Measurements from ENCODE around the gene ABCG2.
A peak's percentile ranks its signal among the peaks of the same experiment; 100 is the strongest.

Gene ABCG2

DNA sequence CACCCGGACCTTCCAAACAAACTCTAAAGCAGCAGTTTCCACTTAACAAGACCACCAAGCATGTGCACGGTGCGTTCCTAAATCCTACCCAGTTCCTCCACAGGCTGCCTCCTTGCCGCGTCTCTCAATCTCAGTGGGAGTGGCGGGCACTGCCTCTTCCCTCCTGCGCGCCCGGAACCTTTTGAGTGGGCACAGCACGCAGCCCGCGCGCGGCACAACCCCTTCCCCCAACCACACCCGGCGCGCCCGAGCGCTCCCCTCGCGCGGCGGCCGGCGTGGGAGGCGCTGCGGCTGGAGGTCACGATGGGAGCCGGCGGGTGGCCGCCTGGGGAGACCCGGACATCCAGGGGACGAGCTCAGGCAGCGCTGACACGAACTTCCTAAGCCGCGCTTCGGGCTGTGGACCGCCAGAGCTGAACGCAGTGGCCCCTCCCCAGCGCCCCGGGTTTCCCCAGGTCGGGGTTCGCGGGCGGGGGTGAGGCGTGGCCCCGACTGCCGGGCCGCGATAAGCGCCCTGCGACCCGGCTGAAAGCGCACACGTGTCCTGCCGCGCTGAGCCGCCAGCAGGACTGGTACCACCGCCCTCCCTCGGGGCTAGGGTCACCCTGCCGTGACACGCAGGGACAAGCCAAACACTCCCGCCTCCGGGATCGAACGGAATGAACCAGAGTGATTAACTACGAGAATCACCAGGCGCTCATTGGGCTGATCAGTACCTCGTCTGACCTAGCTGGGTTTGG, at the start of gene ABCG2:
TSS of gene ABCG2 (minus strand) at position 151 of the 740 bp plus-strand sequence. CDS start 18,644 bp downstream, outside the sequence.
- peak; percentile 94 for DNase-seq

DNA sequence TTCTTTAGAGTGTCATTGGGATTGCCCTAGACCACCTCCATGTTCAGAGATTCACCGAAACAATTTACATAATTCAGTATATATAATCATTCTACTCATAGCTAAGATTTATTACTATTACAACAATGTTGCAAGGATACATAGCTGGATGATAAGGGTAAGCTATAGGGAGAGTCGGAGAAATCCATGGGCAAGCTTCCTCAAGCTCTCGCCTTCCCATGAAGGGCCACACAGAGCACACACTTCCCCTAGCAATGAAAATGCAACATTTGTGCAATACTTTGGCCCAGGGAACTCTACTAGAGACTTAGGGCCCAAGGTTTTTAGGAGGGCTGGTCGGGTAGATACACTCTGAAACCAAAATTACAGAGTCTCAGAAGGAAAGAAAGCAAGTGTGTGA, 49.7 kb upstream of the ABCG2 start:
- DNase-seq = no peak

DNA sequence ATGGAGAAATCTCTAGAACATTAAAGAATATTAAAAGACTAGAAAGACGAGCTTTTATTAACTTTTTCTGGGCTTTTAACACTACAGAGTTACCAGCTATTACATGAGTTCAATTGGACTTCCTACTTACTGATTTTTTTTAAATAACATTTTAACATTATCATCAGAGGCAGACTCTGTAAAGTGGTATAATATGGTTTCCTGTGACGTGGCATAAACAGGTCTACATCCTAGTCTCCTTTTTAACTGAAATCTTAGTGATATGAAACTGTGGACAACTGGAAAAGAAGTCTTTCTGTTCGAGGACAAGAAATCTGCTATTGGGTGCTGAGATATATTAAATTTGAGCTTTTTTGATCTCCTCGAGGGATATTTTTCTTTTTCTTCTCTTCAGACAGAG, 48.7 kb upstream of the ABCG2 start:
- DNase-seq = no peak

DNA sequence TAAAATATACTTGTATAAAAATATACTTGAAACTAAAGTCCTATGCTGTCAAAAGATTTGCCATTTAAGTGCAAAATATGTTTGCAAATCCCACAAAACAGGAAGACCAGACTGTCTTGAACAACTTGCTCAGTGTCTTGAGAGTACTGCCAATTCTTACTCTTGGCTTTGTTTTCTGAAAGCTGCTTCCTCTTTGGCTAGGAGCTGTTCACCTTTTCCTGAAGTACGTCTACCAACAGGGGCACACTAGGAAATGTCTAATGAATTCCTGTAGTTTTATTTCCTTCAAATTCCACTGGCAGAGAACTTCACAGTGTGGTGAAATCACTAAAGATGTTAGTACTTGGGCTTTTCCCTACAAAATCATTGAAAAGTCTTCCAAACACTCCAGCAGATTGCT, 46.4 kb upstream of the ABCG2 start:
- DNase-seq = no peak

DNA sequence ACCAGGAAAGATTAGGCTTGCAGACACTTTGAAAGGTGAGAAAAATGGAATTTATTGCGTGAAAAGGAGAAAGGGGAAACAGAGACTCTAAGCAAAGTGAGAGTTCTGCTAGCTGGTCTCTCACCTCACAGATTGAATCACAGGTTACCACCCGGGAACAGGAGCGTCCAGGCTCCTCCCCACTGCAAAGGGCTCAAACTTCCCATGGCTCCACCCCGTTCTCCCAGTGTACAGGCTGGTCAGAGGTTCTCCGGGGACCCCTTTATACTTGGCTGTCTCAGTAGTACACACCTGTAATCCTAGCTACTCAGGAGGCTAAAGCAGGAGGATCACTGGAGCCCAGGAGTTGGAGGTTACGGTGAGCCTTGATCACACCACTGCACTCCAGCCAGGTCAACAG, 44.0 kb upstream of the ABCG2 start:
- no peak for DNase-seq

DNA sequence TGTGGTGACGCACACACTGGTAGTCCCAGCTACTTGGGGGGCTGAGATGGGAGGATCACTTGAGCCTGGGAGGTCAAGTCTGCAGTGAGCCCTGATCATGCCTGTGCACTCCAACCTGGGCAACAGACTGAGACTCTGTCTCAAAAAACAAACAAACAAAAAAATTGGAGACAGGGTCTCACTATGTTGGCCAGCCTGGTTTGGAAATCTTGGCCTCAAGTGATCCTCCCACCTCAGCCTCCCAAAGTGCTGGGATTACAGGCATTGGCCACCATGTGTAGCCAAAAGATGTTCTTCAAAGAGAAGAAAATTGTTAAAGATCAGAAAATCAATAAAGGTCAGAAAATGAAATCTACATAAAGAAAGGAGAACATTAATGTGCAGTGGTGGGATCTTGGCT, 41.7 kb upstream of the ABCG2 start:
- DNase-seq = no peak

DNA sequence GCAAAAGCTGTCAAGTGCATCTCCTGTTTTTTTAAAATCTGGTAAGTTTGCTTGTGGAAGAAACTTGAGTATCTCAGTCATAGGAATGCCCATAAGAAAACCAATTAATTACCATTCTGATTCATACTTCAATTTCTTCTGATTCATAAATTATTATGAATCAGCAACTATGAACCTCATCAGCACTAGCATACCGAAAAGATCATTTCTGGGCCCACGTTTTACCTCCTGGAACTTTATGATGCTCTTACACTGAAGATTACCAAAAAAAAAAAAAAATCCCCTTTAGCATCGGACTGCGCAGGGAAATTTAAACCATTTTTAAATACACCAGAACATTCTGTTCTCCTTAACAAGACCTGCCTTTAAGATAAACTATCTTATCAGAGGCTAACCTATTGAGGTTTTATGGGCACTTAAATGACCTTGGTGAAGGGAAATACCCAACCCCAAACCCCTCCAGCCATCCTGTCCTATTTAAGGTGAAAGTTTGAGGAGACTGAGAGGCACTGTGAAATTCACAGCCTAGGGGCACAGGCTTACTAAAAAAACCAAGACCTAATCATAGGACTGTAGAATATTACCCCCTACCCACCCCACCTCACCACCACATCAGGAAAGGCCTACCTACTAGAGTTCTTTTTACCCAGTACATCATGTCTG, 38.2 kb upstream of the ABCG2 start:
- peak; percentile 89 for DNase-seq

DNA sequence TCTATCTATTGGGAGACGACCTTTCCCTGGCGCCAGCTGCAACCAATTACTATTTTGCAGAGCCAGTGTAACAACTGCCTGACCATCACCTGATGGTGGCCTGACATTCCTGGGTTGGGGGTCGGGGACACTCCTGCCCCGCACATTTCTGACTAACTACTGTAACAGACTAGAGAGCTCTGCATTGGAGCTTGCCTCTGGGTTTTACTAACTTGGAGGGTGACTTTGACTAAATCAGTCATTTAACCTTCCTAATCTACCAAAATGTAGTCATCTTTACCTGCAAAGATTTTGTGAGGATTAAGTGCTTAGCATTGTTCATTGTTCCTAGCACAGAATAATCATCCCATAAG, 37.5 kb upstream of the ABCG2 start:
- peak; percentile 98 for DNase-seq

DNA sequence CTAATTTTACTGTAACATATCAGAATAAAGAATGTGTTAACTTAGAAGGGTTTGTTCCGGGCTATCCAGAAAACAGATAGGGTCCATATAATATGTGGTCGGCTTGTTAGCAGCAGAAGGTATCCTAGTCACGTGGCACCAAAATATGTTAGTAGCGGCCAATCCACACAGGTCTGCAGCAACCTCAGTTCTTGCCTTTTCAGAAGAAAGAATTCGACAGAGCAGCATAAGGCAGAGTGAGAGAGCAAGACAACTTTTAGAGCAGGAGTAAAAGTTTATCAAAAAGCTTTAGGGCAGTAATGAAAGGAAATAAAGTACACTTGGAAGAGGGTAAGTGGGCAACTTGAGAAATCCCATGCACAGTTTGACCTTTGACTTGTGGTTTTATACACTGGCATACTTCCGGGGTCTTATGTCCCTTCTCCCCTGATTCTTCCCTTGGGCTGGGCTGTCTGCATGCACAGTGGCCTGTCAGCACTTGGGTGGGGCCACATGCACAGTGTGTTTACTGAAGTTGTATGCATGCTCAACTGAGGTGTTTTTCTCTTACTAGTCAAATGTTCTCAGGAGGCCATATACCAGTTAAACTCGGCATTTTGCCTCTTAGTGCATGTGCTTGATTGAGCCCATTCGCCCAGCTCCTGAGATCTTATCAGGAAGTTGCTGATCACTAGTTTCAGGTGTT, 37.0 kb upstream of the ABCG2 start:
- no peak for DNase-seq

DNA sequence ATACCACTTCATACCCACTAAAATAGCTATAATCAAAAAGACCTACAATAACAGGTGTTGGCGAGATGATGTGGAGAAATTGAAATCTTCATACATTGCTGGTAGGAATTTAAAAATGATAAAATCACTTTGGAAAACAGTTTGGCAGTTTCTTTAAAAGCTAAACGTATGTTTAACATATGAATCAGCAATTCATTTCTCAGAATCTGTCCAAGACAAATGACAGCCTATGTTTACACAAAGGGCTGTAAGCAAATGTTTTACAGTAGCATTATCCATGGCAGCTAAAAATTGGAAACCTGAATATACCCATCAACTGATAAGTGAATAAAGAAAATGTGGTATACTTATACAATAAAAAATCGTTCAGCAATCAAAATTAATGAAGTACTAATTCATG, 33.0 kb upstream of the ABCG2 start:
- no peak for DNase-seq

DNA sequence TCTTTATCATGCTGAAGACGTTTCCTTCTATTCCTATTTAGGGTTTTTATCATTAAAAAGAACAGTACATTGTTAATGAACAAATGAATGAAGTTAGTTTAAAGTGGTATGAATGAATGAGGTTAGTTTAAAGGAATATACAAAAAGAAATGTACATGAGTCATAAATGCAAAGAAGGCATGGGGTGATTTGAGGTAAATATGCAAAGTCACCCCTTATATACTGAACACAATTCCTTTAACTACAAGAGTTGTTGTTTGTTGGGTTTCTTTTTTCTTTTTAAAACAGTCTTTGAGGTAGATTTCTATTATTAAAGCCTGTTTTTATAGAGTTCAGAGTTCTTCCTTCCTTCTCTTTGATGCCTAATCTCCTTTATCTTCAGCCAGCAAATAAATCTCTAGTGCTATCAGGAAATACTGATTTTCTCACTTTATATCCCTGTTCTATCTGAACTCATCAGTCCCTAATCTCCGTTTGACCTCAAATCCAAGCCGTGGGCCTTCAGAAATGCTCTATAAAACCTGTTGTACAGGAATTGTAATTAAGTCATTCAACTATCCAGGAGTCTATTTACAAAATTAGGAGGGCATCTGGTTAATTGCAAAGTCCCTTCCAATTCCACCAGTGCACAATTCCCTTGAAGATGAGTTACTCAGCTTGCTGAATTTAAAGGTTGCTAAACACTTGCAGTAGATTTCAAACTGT, 31.6 kb upstream of the ABCG2 start:
- DNase-seq = no peak

DNA sequence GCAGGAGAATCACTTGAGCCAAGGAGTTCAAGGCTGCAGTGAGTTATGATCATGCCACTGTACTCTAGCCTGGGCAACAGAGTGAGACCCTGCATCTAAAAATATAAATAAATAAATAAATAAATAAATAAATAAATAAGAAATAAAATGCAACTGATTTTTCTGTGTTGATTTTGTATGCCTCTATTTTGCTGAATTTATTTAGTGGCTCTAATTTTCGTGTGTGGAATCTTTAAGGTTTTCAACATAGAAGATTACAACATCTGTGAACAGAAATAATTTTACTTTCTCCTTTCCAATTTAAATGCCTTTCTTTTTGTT, 30.9 kb upstream of the ABCG2 start:
- DNase-seq = no peak

DNA sequence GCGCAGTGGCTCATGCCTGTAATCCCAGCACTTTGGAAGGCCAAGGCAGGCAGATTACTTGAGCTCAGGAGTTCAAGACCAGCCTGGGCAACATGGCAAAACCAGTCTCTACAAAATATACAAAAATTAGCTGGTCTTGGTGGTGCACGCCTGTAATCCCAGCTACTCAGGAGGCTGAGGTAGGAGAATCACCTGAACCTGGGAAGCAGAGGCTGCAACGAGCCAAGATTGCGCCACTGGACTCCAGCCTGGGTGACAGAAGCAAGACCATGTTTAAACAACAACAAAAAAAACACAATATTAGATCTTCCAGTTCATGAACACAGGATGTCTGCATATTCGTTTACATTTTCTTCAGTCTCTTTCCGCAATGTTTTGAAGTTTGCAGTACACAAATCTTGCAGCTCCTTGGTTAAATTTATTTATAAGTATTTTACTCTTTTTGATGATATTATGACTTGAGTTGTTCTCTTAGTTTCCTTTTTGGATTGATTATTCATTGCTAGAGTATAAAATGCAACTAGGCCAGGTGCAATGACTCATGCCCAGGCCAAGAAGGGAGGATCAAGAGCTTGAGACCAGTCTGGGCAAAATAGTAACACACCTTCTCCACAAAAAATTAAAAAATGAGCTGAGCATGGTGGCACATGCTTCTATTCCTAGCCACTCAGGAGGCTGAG, 30.4 kb upstream of the ABCG2 start:
- no peak for DNase-seq

DNA sequence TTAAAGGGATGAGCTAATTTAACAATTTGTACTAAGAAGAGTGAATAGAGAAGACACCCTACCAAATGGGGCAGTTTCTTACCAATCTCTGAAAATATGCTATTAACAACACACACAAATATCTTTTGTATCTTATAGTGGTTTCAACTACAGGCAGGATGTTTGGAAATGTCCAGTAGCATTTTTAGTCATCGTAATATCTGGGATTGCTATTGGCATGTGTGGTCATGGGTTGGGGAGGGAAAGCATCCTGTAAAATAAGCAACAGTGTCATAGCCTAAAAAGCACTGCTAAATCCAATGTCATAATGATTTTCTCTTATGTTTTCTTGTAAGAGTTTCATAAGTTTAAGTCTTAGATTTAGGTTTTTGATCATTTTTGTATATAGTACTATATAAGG, 29.3 kb upstream of the ABCG2 start:
- no peak for DNase-seq

DNA sequence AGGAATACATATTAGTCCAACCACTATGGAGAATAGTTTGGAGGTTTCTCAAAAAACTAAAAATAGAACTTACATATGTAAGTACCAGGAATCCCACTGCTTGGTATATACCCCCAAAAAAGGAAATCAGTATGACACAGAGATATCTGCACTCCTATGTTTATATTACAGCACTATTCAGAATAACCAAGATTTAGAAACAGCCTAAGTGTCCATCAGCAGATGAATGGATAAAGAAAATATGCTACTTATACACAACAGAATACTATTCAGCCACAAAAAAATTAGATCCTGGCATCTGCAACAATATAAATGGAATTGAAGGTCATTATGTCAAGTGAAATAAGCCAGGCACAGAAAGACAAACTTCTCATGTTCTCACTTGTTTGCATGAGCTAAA, 27.5 kb upstream of the ABCG2 start:
- no peak for DNase-seq

DNA sequence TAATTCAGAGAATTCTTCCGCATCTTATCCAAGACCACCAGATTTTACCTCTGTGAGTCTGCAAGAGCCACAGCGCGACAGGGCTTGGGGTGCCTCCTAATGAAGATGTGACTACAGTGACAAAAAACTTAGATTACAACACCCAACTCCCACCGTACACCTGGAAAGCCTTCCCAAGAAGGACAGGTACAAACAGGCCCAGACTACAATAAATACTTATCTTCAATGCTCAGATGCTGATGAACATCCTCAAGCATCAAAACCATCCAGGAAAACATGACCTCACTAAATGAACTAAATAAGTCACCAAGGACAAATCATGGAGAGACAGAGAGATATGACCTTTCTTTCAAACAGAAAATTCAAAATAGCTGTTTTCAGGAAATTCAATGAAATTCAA, 20.8 kb upstream of the ABCG2 start:
- DNase-seq = no peak

DNA sequence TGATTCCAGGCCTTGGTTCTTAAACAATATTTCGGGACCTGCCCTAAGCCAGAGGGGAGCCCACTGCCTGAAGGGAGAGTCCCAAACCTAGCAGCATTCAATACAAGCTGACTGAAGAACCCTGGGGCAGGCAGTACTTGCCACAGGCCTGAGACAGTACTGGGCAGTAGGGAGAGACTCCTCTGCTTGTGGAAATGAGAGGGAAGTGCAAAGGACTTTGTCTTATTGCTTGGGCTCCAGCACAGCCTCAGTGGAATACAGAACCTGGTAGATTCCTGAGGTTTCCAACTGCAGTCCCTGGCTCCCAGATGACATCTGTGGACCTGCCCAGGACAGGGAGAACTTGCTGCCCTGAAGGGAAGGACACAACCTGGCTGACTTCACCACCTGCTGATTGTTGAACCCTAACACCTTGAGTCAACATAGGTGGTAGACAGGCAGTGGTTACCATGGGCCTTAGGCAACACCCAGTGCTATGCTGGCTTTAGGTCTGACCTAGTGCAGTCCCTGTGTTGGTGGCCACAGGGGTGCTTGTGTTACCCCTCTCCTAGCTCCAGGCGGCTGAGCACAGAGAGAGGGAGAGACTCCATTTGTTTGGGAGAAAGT, 20.3 kb upstream of the ABCG2 start:
- DNase-seq = no peak

DNA sequence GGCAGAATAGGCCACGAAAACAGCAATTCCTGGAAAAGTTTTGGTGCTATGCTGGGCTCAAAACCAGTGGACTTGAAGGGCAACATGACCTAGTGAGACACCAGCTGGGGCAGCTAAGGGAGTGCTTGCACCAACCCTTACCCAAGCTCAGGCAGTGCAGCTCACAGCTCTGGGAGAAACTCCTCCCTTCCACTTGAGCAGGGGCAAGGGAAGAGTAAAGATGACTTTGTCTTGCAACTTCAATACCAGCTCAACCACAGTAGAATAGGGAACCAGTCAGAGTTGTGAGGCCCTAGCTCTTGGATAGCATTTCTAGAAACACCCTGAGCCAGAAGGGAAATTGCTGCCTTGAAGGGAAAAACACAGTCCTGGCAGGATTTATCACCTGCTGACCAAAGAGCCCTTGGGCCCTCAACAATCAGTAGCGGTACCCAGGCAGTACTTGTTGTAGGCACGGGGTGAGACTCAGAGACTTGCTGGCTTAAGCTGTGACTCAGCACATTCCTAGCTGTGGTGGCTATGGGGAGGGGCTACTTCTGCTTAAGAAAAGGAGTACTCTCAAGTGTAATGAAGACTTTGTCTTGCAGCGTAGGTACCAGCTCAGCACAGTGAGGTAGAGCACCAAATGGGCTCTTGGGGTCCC, 19.7 kb upstream of the ABCG2 start:
- DNase-seq = peak; percentile 97

DNA sequence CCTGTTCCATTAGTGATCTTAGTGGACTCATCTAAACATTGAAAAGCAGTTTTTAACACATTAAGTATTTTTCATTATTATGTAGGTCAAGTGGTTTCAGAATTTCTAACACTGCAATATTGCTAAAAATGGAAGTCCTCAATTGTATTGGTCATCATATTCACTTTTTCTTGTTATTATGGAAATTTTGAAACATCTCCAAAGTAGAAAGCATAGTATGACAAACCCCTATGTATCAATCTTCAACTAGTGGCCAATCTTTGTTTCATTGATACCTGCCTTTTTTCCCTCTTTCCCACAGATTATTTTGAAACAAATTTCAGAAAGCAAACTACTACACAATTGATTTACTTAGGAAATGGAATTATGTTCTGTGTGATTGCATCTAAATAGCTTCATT, 14.5 kb upstream of the ABCG2 start:
- no peak for DNase-seq

DNA sequence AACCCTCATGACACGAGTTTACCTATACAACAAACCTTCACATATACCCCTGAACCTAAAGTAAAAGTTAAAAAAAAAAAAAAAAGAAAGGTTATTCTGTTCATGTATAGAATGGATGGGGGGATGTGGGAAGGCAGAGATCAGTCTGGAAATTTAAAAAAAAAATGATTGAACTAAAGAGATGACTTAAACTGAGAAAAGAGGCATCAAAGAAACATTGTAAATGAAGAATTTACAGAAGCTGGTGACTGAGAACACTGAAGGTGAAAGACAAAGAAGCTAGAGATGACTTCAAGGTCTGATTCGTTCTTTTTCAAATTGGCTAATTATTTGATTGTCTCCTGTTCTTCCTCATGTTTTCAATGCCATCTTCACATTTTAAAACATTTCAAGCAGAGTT, 12.8 kb upstream of the ABCG2 start:
- no peak for DNase-seq

DNA sequence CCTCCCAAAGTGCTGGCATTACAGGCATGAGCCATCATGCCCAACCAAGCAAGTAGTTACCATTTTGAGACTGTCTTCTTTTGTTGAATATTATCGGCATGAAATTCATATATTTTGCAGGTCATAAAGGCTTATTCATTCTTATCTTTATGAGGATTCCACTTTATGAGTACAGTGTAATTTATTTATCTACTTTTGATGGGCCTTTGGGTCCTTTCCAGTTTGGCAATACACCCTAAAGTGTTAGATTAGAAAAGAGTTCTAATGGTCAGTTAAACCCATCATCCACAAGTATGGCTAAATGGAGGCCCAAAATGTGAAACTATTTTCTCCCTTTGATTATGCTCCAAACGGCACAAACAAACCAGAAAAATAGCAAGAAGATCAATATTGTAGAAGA, 10.9 kb upstream of the ABCG2 start:
- DNase-seq = no peak

DNA sequence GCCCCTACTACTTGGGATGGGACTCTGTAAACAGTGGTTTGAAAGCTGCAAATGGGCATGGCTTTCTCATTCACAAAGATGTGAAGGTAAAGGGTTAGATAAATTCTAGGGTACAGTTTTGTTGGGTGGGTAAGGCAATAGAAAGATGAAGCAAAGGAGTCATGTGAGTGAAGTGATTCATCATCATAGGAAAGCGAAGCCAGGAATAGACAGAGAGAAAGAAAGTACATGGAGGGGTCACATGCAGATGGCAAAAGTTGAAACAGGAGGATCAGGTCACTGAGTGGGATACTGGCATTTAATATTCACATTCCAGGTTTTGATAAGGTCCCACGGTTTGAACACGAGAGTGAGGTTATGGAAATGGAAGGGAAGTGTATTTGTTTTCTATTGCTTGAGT, 8.2 kb upstream of the ABCG2 start:
- no peak for DNase-seq

All from islet precursor cell (in vitro differentiated cells).